H9 (cell line): ENCODE measurements around the gene LMBR1. TPM values are rescaled to one million over a fixed set of nuclear protein-coding genes. Genes with fewer than 3 reads are reported as not detected.

Experiments used
- DNase-seq: peaks from one replicate; pipeline ENCODE4 v3.0.0-alpha.2; 2017
- H2AFZ ChIP-seq: one replicate; pipeline ENCODE4 v1.6.1; 2013; ENCODE audit warnings: mild to moderate bottlenecking, low read length, control low read depth, moderate library complexity
- H2AK5ac ChIP-seq: 2 replicates; pipeline ENCODE4 v1.6.1; 2013; ENCODE audit warnings: low read length, control low read depth, mixed read lengths; ENCODE audit not compliant: insufficient read length
- H2BK120ac ChIP-seq: one replicate; pipeline ENCODE4 v1.6.1; 2013; ENCODE audit warnings: low read depth, mild to moderate bottlenecking, low read length, control low read depth, inconsistent platforms; ENCODE audit not compliant: poor library complexity, severe bottlenecking
- H2BK12ac ChIP-seq: 2 replicates; pipeline ENCODE4 v1.6.1; 2013; ENCODE audit warnings: low read length, control low read depth, mixed read lengths, low read depth; ENCODE audit not compliant: insufficient read length
- H2BK15ac ChIP-seq: 2 replicates; pipeline ENCODE4 v1.6.1; 2013; ENCODE audit warnings: low read depth, low read length, control low read depth
- H2BK20ac ChIP-seq: one replicate; pipeline ENCODE4 v1.6.1; 2013; ENCODE audit warnings: low read depth, mild to moderate bottlenecking, low read length, control low read depth, inconsistent platforms; ENCODE audit not compliant: poor library complexity, severe bottlenecking
- H2BK5ac ChIP-seq: 2 replicates; pipeline ENCODE4 v1.6.1; 2013; ENCODE audit warnings: low read length, control low read depth, mixed read lengths; ENCODE audit not compliant: insufficient read length
- H3K14ac ChIP-seq: 2 replicates; pipeline ENCODE4 v1.6.1; 2013; ENCODE audit warnings: low read length, control low read depth; ENCODE audit not compliant: insufficient read depth
- H3K18ac ChIP-seq: 2 replicates; pipeline ENCODE4 v1.6.1; 2013; ENCODE audit warnings: low read depth, mild to moderate bottlenecking, mixed read lengths, low read length, control low read depth; ENCODE audit not compliant: insufficient read length
- H3K23ac ChIP-seq: 2 replicates; pipeline ENCODE4 v1.6.1; 2013; ENCODE audit warnings: low read length, control low read depth, mixed read lengths, low read depth; ENCODE audit not compliant: insufficient read length
- H3K23me2 ChIP-seq: 2 replicates; pipeline ENCODE4 v1.6.1; 2013; ENCODE audit warnings: low read depth, mild to moderate bottlenecking, mixed read lengths, low read length, control low read depth; ENCODE audit not compliant: insufficient read length, poor library complexity, severe bottlenecking
- H3K27ac ChIP-seq: 2 replicates; pipeline ENCODE4 v1.5.1; 2013; ENCODE audit warnings: low read length, control low read depth, mixed read lengths, low read depth; ENCODE audit not compliant: insufficient read length
- H3K27me3 ChIP-seq: 2 replicates; pipeline ENCODE4 v1.6.1; 2013; ENCODE audit warnings: low read length, control low read depth, inconsistent platforms; ENCODE audit not compliant: insufficient read depth
- H3K4ac ChIP-seq: 2 replicates; pipeline ENCODE4 v1.6.1; 2013; ENCODE audit warnings: low read depth, mild to moderate bottlenecking, control low read depth, inconsistent platforms, low read length, moderate library complexity
- H3K4me1 ChIP-seq: 2 replicates; pipeline ENCODE4 v1.6.1; 2013; ENCODE audit warnings: low read length, control low read depth, inconsistent platforms; ENCODE audit not compliant: insufficient read depth
- H3K4me2 ChIP-seq: 2 replicates; pipeline ENCODE4 v1.6.1; 2013; ENCODE audit warnings: low read length, control low read depth, mixed read lengths; ENCODE audit not compliant: insufficient read length, insufficient read depth
- H3K56ac ChIP-seq: 2 replicates; pipeline ENCODE4 v1.6.1; 2013; ENCODE audit warnings: low read depth, mild to moderate bottlenecking, mixed read lengths, low read length, control low read depth; ENCODE audit not compliant: insufficient read length
- H3K79me1 ChIP-seq: 2 replicates; pipeline ENCODE4 v1.6.1; 2013; ENCODE audit warnings: low read depth, mild to moderate bottlenecking, moderate library complexity, low read length, control low read depth, inconsistent platforms; ENCODE audit not compliant: insufficient read depth, poor library complexity, severe bottlenecking
- H3K79me2 ChIP-seq: 2 replicates; pipeline ENCODE4 v1.6.1; 2013; ENCODE audit warnings: low read length, control low read depth, inconsistent platforms; ENCODE audit not compliant: insufficient read depth
- H3K9ac ChIP-seq: 2 replicates; pipeline ENCODE4 v1.6.1; 2013; ENCODE audit warnings: low read length, control low read depth, mixed read lengths; ENCODE audit not compliant: insufficient read length; ENCODE audit errors: extremely low read depth
- H3K9me3 ChIP-seq: one replicate; pipeline ENCODE4 v1.6.1; 2013; ENCODE audit warnings: low read depth, low read length, inconsistent platforms; ENCODE audit not compliant: control insufficient read depth
- H3T11ph ChIP-seq: one replicate; pipeline ENCODE4 v1.6.1; 2013; ENCODE audit warnings: mild to moderate bottlenecking, low read length, control low read depth, inconsistent platforms
- H4K20me1 ChIP-seq: one replicate; pipeline ENCODE4 v1.6.1; 2013; ENCODE audit not compliant: control insufficient read depth, insufficient read length, insufficient read depth
- H4K5ac ChIP-seq: 2 replicates; pipeline ENCODE4 v1.6.1; 2013; ENCODE audit warnings: low read depth, mild to moderate bottlenecking, mixed read lengths, low read length, control low read depth; ENCODE audit not compliant: insufficient read length
- H4K8ac ChIP-seq: replicated peaks from 2 replicates; pipeline ENCODE4 v1.6.1; 2013; ENCODE audit warnings: low read length, control low read depth, mixed read lengths, low read depth; ENCODE audit not compliant: insufficient read length
- H4K91ac ChIP-seq: 2 replicates; pipeline ENCODE4 v1.6.1; 2013; ENCODE audit warnings: low read depth, mild to moderate bottlenecking, moderate library complexity, mixed read lengths, low read length, control low read depth; ENCODE audit not compliant: insufficient read length
- H3K27ac Mint-ChIP-seq, 3 experiments: 2 replicates in 2 of 3; 3 replicates in 1 of 3; pipeline ENCODE4 v1.8.0; 2020 to 2021; ENCODE audit warnings: mixed read lengths in 3 of 3, mild to moderate bottlenecking in 1 of 3, moderate library complexity in 1 of 3
- H3K27me3 Mint-ChIP-seq: 2 replicates; pipeline ENCODE4 v1.8.0; 2021; ENCODE audit warnings: low read depth, mild to moderate bottlenecking, moderate library complexity, mixed read lengths
- H3K36me3 Mint-ChIP-seq, 3 experiments: 2 replicates in 2 of 3; 3 replicates in 1 of 3; pipeline ENCODE4 v1.8.0; 2020 to 2021; ENCODE audit warnings: low read depth in 3 of 3, mixed read lengths in 3 of 3; ENCODE audit not compliant: insufficient read depth in 1 of 3
- H3K4me1 Mint-ChIP-seq, 2 experiments: 2 replicates each; pipeline ENCODE4 v1.8.0; 2020; ENCODE audit warnings: mixed read lengths in 2 of 2
- H3K4me3 Mint-ChIP-seq, 2 experiments: 2 replicates in 1 of 2; 3 replicates in 1 of 2; pipeline ENCODE4 v1.8.0; 2020 to 2021; ENCODE audit warnings: mild to moderate bottlenecking in 2 of 2, mixed read lengths in 2 of 2, moderate library complexity in 1 of 2
- H3K9me3 Mint-ChIP-seq, 2 experiments: 2 replicates in 1 of 2; 3 replicates in 1 of 2; pipeline ENCODE4 v1.8.0; 2020; ENCODE audit warnings: mild to moderate bottlenecking in 2 of 2, mixed read lengths in 2 of 2, moderate library complexity in 1 of 2
- WGBS: extraction: QIAGEN DNeasy Blood & Tissue Kit; methylation state at CpG from one replicate; pipeline ENCODE4 v1.1.7; 2013; ENCODE audit warnings: missing lambda C conversion rate, low lambda C conversion rate, mixed read lengths; ENCODE audit not compliant: insufficient read length; ENCODE audit errors: extremely low coverage; 5-methylcytosine and 5-hydroxymethylcytosine counted together
- total RNA-seq: library from RNA; stranded (reverse); gene quantifications from 2 replicates; pipeline ENCODE4 v1.2.1, GENCODE V29; 2021
- TF ChIP-seq, protein P1 (sequence below): fragments of 200-600 bp; sonication (generic); conservative IDR thresholded peaks from 3 replicates; pipeline ENCODE4 v1.8.0; 2021; ENCODE audit warnings: antibody characterized with exemption, mild to moderate bottlenecking

Gene LMBR1
- total RNA-seq, 1 experiment from 2014 or later: 62.3 TPM

DNA sequence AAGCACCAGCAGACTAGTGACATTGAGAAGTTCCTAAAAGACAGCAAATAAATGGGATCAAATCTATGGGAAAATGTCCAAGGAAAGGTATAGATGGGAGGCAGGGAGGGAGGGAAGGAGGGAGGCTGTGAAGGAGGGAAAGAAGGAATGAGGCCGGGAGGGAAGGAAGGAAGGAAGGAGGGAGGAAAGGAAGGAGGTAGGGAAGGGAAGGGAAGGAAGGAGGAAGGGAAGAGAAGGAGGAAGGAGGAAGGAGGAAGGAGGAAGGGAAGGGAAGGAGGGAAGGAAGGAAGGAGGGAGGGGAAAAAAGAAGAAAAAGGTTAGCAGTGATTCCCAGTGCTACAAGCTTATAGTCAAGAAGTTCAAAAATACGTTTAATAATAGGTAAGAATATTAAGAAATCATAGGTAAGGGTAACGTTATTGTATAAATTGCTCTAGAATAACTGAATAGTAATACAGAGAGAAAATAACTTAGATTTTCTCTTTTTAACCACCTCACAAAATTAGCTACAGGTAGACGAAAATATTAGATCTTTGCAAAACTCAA lies 106.9 kb downstream of the LMBR1 start:
- peaks cover 0 to 6% (median 4%) of the 10 kb centered on the region in 3 experiments; a peak in 2 of 7 replicates for H3K36me3 Mint-ChIP-seq
- no peak overlapping the region for H3K4me2 ChIP-seq

More for the DNA sequence above, 106.9 kb downstream of the LMBR1 start:
- no peak for DNase-seq
- Histone ChIP-seq H3K18ac (no peak overlapping the region), H3K27me3 (no peaks in the 10 kb centered on the region; the same call in 1 of the 2 replicates), H2BK15ac (no peak overlapping the region), H2BK12ac (no peak overlapping the region), H4K91ac (no peak overlapping the region), H4K8ac (no peak overlapping the region), H2AFZ (no peak overlapping the region), H3K4me1 (peaks cover under 1% of the 10 kb centered on the region; the same call in 1 of the 2 replicates), H3K23ac (no peak overlapping the region), H3K56ac (no peak overlapping the region), H3K79me1 (no peaks in the 10 kb centered on the region), H2BK120ac (no peak overlapping the region), H3T11ph (no peak overlapping the region), H3K9me3 (no peaks in the 10 kb centered on the region), H2BK20ac (no peak overlapping the region), H3K79me2 (no peaks in the 10 kb centered on the region), H3K23me2 (no peaks in the 10 kb centered on the region), H3K14ac (no peak overlapping the region), H2AK5ac (no peak overlapping the region), H3K9ac (no peak overlapping the region), H3K4ac (no peak overlapping the region), H2BK5ac (no peak overlapping the region), H4K5ac (no peak overlapping the region), H3K27ac (no peak overlapping the region), H4K20me1 (no peaks in the 10 kb centered on the region)
- 0 out of 7 replicates have a peak overlapping the region, but pooled peaks of 1 of the 3 experiments have one; percentile 37 for H3K27ac Mint-ChIP-seq
- H3K4me1 Mint-ChIP-seq: peaks cover 6 to 14% of the 10 kb centered on the region in 2 experiments
- H3K27me3 Mint-ChIP-seq: no peaks in the 10 kb centered on the region
- no peak overlapping the region for H3K4me3 Mint-ChIP-seq
- no CpG with 5 or more reads among the region's 4 CpGs for WGBS
- no peaks in the 10 kb centered on the region for H3K9me3 Mint-ChIP-seq
- TF ChIP-seq, protein P1, sequence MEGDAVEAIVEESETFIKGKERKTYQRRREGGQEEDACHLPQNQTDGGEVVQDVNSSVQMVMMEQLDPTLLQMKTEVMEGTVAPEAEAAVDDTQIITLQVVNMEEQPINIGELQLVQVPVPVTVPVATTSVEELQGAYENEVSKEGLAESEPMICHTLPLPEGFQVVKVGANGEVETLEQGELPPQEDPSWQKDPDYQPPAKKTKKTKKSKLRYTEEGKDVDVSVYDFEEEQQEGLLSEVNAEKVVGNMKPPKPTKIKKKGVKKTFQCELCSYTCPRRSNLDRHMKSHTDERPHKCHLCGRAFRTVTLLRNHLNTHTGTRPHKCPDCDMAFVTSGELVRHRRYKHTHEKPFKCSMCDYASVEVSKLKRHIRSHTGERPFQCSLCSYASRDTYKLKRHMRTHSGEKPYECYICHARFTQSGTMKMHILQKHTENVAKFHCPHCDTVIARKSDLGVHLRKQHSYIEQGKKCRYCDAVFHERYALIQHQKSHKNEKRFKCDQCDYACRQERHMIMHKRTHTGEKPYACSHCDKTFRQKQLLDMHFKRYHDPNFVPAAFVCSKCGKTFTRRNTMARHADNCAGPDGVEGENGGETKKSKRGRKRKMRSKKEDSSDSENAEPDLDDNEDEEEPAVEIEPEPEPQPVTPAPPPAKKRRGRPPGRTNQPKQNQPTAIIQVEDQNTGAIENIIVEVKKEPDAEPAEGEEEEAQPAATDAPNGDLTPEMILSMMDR: no peak
